ENCODE data around the gene FLCN.

GRCh38 chr17:17186551-17187505 is 50.1 kb downstream of the FLCN start:
- TF ChIP-seq CTCF (conservative IDR thresholded peaks at IDR 0.05) (no peak), ZFX (IDR thresholded peaks at IDR 0.05) (no peak)
